H1 (cell line): ENCODE data around the gene NHP2. TPM values are rescaled to one million over a fixed set of nuclear protein-coding genes. Genes with fewer than 3 reads are reported as not detected.

Source experiments
- CBX5 ChIP-seq: fragments of 300-800, 300-1000 bp; sonication (generic); IDR thresholded peaks from 2 replicates; pipeline ENCODE4 v1.7.1; 2016; ENCODE audit warnings: antibody characterized with exemption, low read length, low read depth
- CHD1 ChIP-seq: IDR thresholded peaks from 2 replicates; pipeline ENCODE4 v1.6.1; 2012; ENCODE audit warnings: low read depth, low read length, improper control_type of control experiment
- CHD2 ChIP-seq: IDR thresholded peaks from 2 replicates; pipeline ENCODE4 v1.6.1; 2012; ENCODE audit warnings: low read length, improper control_type of control experiment
- CREB1 ChIP-seq: IDR thresholded peaks from 2 replicates; pipeline ENCODE4 v1.6.1; 2012; ENCODE audit warnings: inconsistent platforms
- GTF2F1 ChIP-seq: IDR thresholded peaks from 2 replicates; pipeline ENCODE4 v1.6.1; 2012; ENCODE audit warnings: low read depth, low read length, improper control_type of control experiment, borderline replicate concordance
- JUN ChIP-seq: IDR thresholded peaks from 2 replicates; pipeline ENCODE4 v1.6.1; 2011; ENCODE audit warnings: low read depth, mild to moderate bottlenecking, improper control_type of control experiment, low read length
- JUND ChIP-seq: IDR thresholded peaks from 2 replicates; pipeline ENCODE4 v1.6.1; 2011; ENCODE audit warnings: mild to moderate bottlenecking, improper control_type of control experiment, low read length
- KDM1A ChIP-seq: fragments of 200-600, 300-600 bp; sonication (generic); IDR thresholded peaks from 2 replicates; pipeline ENCODE4 v1.7.1; 2016; ENCODE audit warnings: mild to moderate bottlenecking, low read length, borderline replicate concordance
- KDM5A ChIP-seq: fragments of 200-600 bp; IDR thresholded peaks from 2 replicates; pipeline ENCODE4 v1.7.1; 2012; ENCODE audit warnings: mild to moderate bottlenecking, low read length, inconsistent platforms, mixed read lengths
- MAFK ChIP-seq: IDR thresholded peaks from 2 replicates; pipeline ENCODE4 v1.6.1; 2012; ENCODE audit warnings: low read depth, mild to moderate bottlenecking, improper control_type of control experiment, low read length
- MAX ChIP-seq: IDR thresholded peaks from 2 replicates; pipeline ENCODE4 v1.6.1; 2012; ENCODE audit warnings: inconsistent platforms
- NANOG ChIP-seq: IDR thresholded peaks from 2 replicates; pipeline ENCODE4 v1.6.1; 2011; ENCODE audit warnings: low read length, low read depth, mild to moderate bottlenecking, inconsistent platforms; ENCODE audit not compliant: insufficient read depth, poor library complexity, severe bottlenecking
- PHF8 ChIP-seq: fragments of 200-600 bp; sonication (generic); conservative IDR thresholded peaks from 2 replicates; pipeline ENCODE4 v1.7.1; 2012; ENCODE audit warnings: low read depth, mild to moderate bottlenecking, inconsistent platforms, low read length, moderate library complexity
- RBBP5 ChIP-seq: IDR thresholded peaks from 2 replicates; pipeline ENCODE4 v1.7.1; 2012; ENCODE audit warnings: low read depth, mild to moderate bottlenecking, inconsistent platforms, low read length, moderate library complexity, borderline replicate concordance
- RXRA ChIP-seq: IDR thresholded peaks from 2 replicates; pipeline ENCODE4 v1.6.1; 2011; ENCODE audit warnings: low read depth, mild to moderate bottlenecking, low read length, moderate library complexity; ENCODE audit not compliant: insufficient read depth
- SIRT6 ChIP-seq: IDR thresholded peaks from one replicate; pipeline ENCODE4 v1.7.1; 2012; ENCODE audit warnings: low read length, inconsistent platforms
- SP1 ChIP-seq: IDR thresholded peaks from 2 replicates; pipeline ENCODE4 v1.6.1; 2011; ENCODE audit warnings: low read depth, low read length
- SP2 ChIP-seq: IDR thresholded peaks from 2 replicates; pipeline ENCODE4 v1.6.1; 2012; ENCODE audit warnings: mild to moderate bottlenecking, low read length, inconsistent platforms
- SRF ChIP-seq: IDR thresholded peaks from 2 replicates; pipeline ENCODE4 v1.6.1; 2011; ENCODE audit warnings: mild to moderate bottlenecking, low read depth, low read length, moderate library complexity
- TAF7 ChIP-seq: optimal IDR thresholded peaks from 2 replicates; pipeline ENCODE3; 2011; ENCODE audit warnings: low read depth, mild to moderate bottlenecking, inconsistent platforms, low read length, moderate library complexity, borderline replicate concordance
- TBP ChIP-seq: IDR thresholded peaks from 2 replicates; pipeline ENCODE4 v1.6.1; 2011; ENCODE audit warnings: low read depth, low read length, improper control_type of control experiment
- polyA plus RNA-seq, 7 experiments: library from polyadenylated mRNA; depleted of rRNA in 3 of 7; stranded (reverse) in 5 of 7; unstranded in 2 of 7; fragments of >200 nt in 5 of 7; fragments of 200-250 nt in 2 of 7; gene quantifications; 1 replicate in 5 of 7; 2 replicates in 1 of 7; 4 replicates in 1 of 7; pipeline versions ENCODE4 v1.2.1 to v1.2.3, GENCODE V29; 2011 to 2013; ENCODE audit warnings: missing spikeins in 2 of 7, mixed read lengths in 2 of 7
- total RNA-seq: library from RNA; stranded (reverse); fragmentation: NEBNext Ultra II Directional; extraction: Animal tissue kit (Norgen Biotek cat#: 25700); gene quantifications from 2 replicates; pipeline ENCODE4 v1.2.1, GENCODE V29; 2021
- TF ChIP-seq, protein P1 (sequence below): IDR thresholded peaks from 2 replicates; pipeline ENCODE4 v1.6.1; 2012; ENCODE audit warnings: low read length, inconsistent platforms
- TF ChIP-seq, protein P2 (sequence below): IDR thresholded peaks from 2 replicates; pipeline ENCODE4 v1.6.1; 2011; ENCODE audit warnings: low read depth, mild to moderate bottlenecking, low read length; ENCODE audit not compliant: insufficient read depth

Gene NHP2
- total and polyA plus RNA-seq, 2 of the 8 experiments (the other 6 are each of a cell fraction or from before 2014, with no cell fraction given), result 241 to 263 TPM

DNA sequence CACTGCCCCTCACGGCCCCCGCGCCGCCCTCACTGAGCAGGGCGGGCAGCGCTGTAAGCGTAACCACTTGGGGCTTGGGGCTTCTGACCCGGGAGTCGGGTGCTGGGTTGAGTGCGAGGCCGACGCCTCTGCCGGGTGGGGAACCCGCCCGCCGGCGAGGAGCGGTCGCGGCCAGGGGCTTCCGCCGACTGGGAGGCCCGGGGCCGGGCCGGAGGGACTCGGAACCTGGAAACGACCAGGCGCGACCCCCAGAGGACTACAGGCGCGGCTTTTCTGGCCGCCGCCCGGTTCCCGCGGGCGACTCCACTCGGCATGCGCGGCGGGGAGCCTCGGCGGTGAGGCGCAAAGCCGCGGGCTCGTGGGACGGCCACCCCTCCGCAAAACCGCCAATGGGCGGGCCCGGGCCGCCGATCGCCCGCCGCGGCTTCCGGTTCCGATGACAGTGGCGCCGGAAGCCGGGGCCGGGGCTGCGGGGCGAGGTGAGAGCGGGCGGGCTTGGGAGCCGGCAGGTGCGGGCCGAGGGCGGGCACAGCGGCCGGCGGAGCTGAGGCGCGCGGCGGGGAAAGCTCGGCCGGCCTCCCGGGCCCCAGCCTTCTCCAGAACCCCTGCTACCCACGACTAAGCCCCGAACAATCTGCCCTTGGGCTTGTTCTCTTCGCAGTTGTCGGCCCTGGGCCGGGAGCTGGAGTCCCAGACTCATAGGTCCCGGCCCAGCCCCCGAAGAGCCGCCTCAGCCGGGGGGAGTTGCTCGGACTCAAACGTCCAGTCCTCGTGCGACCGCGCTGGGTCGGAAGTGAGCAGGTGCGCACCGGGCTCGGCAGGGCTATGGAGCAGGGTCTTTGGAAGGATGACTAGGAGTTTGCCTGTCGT lies 22.9 kb downstream of the NHP2 start, which contains the start of gene RMND5B (continued):
- TF ChIP-seq TAF7 (peak; percentile 91), PHF8 (peak; percentile 48), SIRT6 (no peak), KDM1A (no peak), RXRA (no peak), RBBP5 (no peak; the same call in 1 of the 2 replicates), TBP (peak; percentile 68; the same call in 1 of the 2 replicates), CREB1 (peak; percentile 52; the same call in 1 of the 2 replicates), MAFK (no peak), GTF2F1 (no peak), SP1 (no peak), SRF (no peak), KDM5A (no peak), MAX (peak; percentile 47; the same call in 1 of the 2 replicates), SP2 (no peak), JUN (no peak), CHD1 (peak; percentile 76), NANOG (peak; percentile 13), CBX5 (no peak), JUND (peak; percentile 86), CHD2 (no peak)
- TF ChIP-seq, protein P1, sequence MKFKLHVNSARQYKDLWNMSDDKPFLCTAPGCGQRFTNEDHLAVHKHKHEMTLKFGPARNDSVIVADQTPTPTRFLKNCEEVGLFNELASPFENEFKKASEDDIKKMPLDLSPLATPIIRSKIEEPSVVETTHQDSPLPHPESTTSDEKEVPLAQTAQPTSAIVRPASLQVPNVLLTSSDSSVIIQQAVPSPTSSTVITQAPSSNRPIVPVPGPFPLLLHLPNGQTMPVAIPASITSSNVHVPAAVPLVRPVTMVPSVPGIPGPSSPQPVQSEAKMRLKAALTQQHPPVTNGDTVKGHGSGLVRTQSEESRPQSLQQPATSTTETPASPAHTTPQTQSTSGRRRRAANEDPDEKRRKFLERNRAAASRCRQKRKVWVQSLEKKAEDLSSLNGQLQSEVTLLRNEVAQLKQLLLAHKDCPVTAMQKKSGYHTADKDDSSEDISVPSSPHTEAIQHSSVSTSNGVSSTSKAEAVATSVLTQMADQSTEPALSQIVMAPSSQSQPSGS, result no peak
- TF ChIP-seq, protein P2, sequence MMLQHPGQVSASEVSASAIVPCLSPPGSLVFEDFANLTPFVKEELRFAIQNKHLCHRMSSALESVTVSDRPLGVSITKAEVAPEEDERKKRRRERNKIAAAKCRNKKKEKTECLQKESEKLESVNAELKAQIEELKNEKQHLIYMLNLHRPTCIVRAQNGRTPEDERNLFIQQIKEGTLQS, result no peak
